Fibroblast of skin of back (primary cell): ENCODE data around the gene ITCH.
A peak's percentile ranks its signal among the peaks of the same experiment; 100 is the strongest.
"Not testable (repeated sequence)": the region's sequence is repeated elsewhere in the genome, so short reads cannot be mapped to it uniquely, and the experiment has no call there.

Source experiments
- DNase-seq: peaks from one replicate; pipeline ENCODE4 v3.0.0-alpha.2; 2013

Gene ITCH

GRCh38 chr20:34344238-34344637 is 18.8 kb upstream of the ITCH start:
- no peak for DNase-seq

GRCh38 chr20:34345402-34345736 is 17.7 kb upstream of the ITCH start:
- no peak for DNase-seq

DNA sequence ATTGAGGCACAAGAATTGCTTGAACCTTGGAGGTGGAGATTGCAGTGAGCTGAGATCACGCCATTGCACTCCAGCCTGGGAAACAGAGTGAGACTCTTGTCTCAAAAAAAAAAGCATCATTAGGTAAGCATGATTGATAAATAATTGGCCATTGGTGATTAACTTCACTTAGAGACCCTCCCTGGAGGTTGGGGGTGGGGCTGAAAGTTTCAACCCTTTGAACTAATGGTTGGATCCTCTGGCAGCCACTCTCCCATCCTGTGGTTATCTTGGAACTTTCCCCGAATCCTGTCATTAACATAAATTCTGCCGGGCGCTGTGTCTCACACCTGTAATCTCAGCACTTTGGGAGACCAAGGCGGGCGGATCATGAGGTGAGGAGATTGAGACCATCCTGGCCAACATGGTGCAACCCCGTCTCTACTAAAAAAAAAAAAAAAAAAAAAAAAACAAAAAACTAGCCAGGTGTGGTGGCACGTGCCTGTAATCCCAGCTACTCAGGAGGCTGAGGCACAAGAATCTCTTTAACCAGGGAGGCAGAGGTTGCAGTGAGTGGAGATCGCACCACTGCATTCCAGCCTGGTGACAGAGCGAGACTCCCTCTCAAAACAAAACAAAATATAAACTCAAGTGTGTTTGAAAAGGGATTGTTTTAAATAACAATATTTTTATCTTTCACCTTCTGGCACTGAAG is 17.1 kb upstream of the ITCH start:
- DNase-seq: peak; percentile 32

DNA sequence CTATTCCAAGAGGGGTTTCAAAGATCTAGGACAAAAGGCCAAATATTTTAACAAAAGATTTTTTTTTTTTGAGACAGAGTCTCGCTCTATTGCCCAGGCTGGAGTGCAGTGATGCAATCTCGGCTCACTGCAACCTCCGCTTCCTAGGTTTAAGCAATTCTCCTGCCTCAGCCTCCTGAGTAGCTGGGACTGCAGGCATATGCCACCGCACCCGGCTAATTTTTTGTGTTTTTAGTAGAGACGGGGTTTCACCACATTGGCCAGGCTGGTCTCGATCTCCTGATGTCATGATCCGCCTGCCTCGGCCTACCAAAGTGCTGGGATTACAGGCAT is 16.6 kb upstream of the ITCH start:
- not testable (repeated sequence) for DNase-seq

- DNase-seq: no peak
Measured at GRCh38 chr20:34347571-34347970, 15.5 kb upstream of the ITCH start.

GRCh38 chr20:34350095-34350494 is 13.0 kb upstream of the ITCH start:
- no peak for DNase-seq

- DNase-seq: not testable (repeated sequence)
Measured at GRCh38 chr20:34353467-34353866, 9.6 kb upstream of the ITCH start.

DNA sequence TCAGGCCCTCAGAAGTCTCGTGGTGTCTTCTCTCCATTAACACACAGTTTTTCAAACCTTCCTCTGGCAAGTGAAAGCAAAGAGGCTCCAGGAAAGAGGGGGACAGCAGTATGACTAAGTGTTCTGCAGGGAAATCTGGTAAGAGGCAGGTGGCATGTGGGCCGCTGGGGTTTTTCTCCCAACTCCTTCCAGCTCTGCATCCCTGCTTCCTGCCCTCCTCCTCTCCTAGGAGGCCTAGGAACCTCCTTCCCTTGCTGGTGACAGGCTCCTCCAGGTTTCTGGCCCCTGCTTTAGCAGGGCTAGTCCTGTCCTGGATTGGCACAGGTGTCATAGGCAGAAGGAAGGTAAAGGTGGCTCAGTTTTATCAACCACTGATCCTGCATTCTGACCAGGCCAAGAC is 7.6 kb upstream of the ITCH start:
- no peak for DNase-seq

- DNase-seq: not testable (repeated sequence)
Measured at GRCh38 chr20:34359729-34360128, 3.3 kb upstream of the ITCH start.

DNA sequence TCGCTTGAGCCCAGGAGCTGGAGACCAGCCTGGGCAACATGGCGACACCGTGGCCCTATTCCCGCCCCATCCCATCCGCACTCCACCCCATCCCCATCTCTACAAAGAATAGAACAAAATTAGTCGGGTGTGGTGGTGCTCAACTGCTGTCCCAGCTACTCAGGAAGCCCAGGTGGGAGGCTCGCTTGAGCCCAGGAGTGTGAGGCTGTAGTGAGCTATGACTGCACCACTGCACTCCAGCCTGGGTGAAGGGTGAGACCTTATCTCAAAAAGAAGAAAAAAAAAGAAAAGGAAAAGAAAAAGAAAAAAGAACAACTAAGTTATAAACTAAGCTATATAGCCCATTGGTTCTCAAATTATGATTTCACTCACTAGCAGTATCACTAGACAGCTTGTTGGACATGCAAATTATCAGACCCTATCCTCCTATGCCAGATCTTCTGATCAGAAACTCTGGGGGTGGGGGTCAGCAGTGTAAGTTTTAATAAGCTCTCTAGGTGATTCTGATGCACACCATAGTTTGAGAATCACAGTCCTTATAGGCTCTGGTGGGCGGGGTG is 491 bp upstream of the ITCH start:
- no peak for DNase-seq

DNA sequence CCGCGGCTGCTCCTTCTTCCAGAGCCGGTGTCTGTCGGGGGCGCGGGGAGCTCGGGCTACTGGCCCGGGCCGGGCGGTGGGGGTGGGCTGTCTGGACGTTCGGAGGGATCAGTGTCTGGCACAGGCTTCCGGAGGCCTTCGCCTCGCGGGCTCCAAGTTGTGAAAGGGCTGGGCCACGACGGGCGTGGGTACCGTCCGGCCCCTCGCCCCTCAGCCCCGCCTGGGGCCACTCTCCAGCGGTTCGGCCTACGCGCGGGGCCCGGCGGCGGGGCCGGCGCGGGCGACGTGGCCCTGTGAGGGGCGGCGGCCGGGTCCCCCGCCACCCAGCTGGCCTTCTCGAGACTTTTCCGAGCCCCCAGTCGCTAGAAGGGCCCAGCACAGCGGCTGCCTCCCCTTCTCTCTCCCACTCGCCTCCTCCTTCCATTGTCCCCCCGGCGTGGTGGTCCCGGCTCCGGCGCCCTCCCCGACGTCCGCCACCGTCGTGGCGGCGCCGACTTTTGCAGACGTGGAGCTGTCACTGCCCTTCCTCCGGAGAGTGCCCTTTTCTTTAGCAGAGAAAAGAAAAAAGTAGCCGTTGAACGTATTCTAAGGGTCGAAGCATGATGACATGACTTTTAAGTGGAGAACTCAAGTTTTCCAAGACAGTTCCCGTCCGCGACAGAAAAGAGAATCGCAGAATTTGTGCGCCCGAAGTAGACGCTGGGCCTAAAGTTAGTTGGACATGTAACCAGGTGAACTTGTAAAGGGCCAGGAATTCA is 571 bp downstream of the ITCH start:
- peak; percentile 61 for DNase-seq

- no peak for DNase-seq
Measured at GRCh38 chr20:34364223-34364506, 1.1 kb downstream of the ITCH start.

DNA sequence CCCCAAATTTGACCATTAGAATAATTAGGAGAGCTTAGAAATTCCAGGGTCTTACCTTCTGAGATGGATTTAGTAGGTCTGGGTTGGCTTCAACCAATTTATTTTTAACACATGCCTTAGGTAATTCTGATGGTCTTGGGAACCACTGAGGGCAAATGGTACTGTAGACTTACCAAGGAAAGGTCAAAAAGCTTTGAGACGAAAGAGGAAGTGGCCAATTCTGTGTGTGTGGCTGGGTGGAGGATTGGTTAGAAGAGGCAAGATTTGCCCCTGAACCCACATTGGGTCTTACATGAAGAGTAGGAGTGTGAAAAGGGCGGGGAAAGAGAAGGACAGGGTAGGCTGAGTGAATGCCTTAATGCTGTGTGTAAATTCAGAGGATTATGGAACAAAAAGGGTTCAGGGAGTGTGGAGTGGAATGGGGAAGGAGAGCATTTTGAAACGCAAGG is 2.7 kb downstream of the ITCH start:
- no peak for DNase-seq

GRCh38 chr20:34367155-34367554 is 4.1 kb downstream of the ITCH start:
- no peak for DNase-seq

DNA sequence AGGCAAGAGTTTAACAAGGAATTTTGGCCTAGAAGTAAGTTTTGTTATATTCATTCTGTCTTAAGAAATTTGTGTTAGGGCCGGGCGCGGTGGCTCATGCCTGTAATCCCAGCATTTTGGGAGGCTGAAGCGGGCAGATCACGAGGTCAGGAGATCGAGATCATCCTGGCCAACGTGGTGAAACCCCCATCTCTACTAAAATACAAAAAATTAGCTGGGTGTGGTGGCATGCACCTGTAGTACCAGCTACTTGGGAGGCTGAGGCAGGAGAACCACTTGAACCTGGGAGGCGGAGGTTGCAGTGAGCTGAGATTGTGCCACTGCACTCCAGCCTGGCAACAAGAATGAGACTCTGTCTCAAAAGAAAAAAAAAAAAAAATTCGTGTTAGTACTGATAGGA is 4.8 kb downstream of the ITCH start:
- DNase-seq: not testable (repeated sequence)

- no peak for DNase-seq
Measured at GRCh38 chr20:34368547-34368946, 5.5 kb downstream of the ITCH start.

- DNase-seq: no peak
Measured at GRCh38 chr20:34369265-34369664, 6.2 kb downstream of the ITCH start.

GRCh38 chr20:34370062-34370461 is 7.0 kb downstream of the ITCH start:
- DNase-seq: no peak

GRCh38 chr20:34373445-34373844 is 10.4 kb downstream of the ITCH start:
- DNase-seq: no peak

- DNase-seq: no peak
Measured at GRCh38 chr20:34374209-34374760, 11.2 kb downstream of the ITCH start.

- no peak for DNase-seq
Measured at GRCh38 chr20:34375977-34376430, 12.9 kb downstream of the ITCH start.

DNA sequence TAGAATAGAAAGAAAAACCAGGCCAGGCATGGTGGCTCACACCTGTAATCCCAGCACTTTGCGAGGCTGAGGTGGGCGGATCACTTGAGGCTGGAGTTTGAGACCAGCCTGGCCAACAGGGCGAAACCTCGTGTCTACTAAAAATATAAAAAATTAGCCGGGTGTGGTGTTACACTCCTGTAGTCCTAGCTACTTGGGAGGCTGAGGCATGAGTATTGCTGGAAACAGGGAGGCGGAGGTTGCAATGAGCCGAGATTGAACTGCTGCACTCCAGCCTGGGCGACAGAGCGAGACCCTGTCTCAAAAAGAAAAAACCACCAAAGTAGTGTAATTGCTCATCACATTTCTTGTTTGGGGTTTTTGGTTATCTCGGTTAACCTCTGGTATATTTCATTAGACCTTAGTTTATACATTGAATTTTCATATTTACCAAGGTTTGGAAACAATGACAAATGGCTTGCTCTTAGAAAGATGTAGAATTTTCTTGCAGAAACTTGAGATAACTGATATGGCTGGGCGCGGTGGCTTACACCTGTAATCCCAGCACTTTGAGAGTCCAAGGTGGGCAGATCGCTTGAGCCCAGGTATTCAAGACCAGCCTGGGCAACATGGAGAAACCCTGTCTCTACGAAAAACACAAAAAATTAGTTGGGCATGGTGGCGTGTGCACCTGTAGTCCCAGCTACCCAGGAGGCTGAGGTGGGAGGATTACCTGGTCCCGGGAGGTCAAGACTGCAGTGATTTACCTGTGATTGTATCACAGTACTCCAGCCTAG is 14.2 kb downstream of the ITCH start:
- no peak for DNase-seq

GRCh38 chr20:34382174-34382573 is 19.1 kb downstream of the ITCH start:
- DNase-seq: no peak
